ENCODE data around the gene TPSG1. TPM values are rescaled to one million over a fixed set of nuclear protein-coding genes. Genes with fewer than 3 reads are reported as not detected.
"Not testable (repeated sequence)": the region's sequence is repeated elsewhere in the genome, so short reads cannot be mapped to it uniquely, and the experiment has no call there.

The TPSG1 gene
- total and polyA plus RNA-seq, 12 donors = 0.06 to 0.37 TPM; not detected in 10

- DNase-seq = peak; percentile 45 to 56
- no peak overlapping the region for H3K27ac ChIP-seq
- no peaks in the 10 kb centered on the region for H3K9me3 ChIP-seq
- no peak for TF ChIP-seq CTCF (IDR thresholded peaks at IDR 0.05)
- peaks cover 0 to 3% (median 0%) of the 10 kb centered on the region in 9 donors for H3K4me1 ChIP-seq
- H3K27me3 ChIP-seq = peaks cover 0 to 12% (median under 1%) of the 10 kb centered on the region in 7 donors
- H3K36me3 ChIP-seq = no peaks in the 10 kb centered on the region
- ATAC-seq = peak; percentile 58 to 76 (median 66)
- intact Hi-C loops (cut with DNase I) = no loop called here
- 43% methylated on average over 32 of the region's 32 CpGs for WGBS, 2 donors
- no peak overlapping the region for H3K4me3 ChIP-seq
Measured at GRCh38 chr16:1188432-1189189, 36.5 kb downstream of the TPSG1 start.

GRCh38 chr16:1185460-1186207 lies 39.4 kb downstream of the TPSG1 start:
- H3K36me3 ChIP-seq; ATAC-seq; intact Hi-C loops (cut with DNase I); H3K9me3 ChIP-seq; H3K27ac ChIP-seq; DNase-seq; H3K4me3 ChIP-seq: not testable (repeated sequence)
- WGBS, 2 donors = 87 to 91% methylated on average over 41 to 86 of the region's 86 CpGs
- Histone ChIP-seq H3K4me1 (peaks cover 3 to 32% (median 12%) of the 10 kb centered on the region in 9 donors), H3K27me3 (peaks cover 0 to 31% (median 16%) of the 10 kb centered on the region in 7 donors)

GRCh38 chr16:1184980-1185379 lies 40.1 kb downstream of the TPSG1 start:
- peaks cover 0 to 31% (median 19%) of the 10 kb centered on the region in 7 donors for H3K27me3 ChIP-seq
- WGBS, 2 donors = 96 to 97% methylated on average over 18 of the region's 18 CpGs

DNA sequence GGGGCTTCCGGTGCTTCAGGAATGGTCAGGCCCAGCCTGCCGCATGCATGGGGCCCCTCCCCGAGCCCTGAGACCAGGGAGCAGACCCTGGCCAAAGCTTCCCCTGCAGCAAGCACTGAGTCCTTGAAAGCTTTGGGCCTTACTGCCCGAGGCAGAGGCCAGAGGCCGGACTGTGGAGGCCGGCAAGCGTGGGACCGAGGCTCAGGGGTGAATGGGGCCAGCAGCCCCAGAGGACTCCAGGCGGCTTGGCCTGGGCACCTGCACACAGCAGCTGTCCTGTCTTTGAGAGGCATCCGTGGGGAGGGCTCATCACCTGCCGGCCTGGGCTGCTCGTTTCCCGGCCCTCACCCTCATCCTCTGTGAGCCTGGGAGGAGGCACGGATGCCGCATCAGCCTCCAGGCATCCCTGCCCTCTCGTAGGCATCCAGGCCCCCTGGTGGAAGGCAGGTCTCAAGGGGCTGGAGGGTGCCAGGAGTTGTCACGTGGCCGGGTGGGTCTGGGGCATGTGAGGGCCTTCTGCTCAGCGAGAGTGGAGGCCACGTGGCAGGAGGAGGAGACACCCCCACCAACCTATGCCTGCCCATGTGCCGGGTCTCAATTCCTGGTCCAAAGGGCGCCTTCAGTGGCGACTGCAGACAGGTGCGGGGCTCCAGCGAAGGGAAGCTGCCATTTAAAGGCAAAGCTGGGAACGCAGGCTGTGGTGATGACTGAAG lies 40.8 kb downstream of the TPSG1 start:
- TF ChIP-seq CTCF (IDR thresholded peaks at IDR 0.05) = no peak
- H3K9me3 ChIP-seq = no peaks in the 10 kb centered on the region
- ATAC-seq (no peak), DNase-seq (no peak)
- H3K27me3 ChIP-seq = peaks cover 0 to 32% (median 19%) of the 10 kb centered on the region in 7 donors
- H3K27ac ChIP-seq = no peak overlapping the region
- H3K4me3 ChIP-seq = no peak overlapping the region
- WGBS, 2 donors = 83 to 84% methylated on average over 26 of the region's 26 CpGs
- peaks cover 3 to 33% (median 12%) of the 10 kb centered on the region in 9 donors for H3K4me1 ChIP-seq
- intact Hi-C loops (cut with DNase I) = no loop called here
- no peaks in the 10 kb centered on the region for H3K36me3 ChIP-seq

More at GRCh38 chr16:1184980-1185379, 40.1 kb downstream of the TPSG1 start:
- no peaks in the 10 kb centered on the region for H3K9me3 ChIP-seq
- no peak overlapping the region for H3K4me3 ChIP-seq
- no peak for TF ChIP-seq CTCF (IDR thresholded peaks at IDR 0.05)
- H3K4me1 ChIP-seq = peaks cover 3 to 33% (median 12%) of the 10 kb centered on the region in 9 donors
- H3K27ac ChIP-seq = no peak overlapping the region
- ATAC-seq = no peak
- H3K36me3 ChIP-seq = no peaks in the 10 kb centered on the region
- intact Hi-C loops (cut with DNase I) = no loop called here
- DNase-seq = no peak
